ENCODE measurements around the gene PLAGL2. TPM values are rescaled to one million over a fixed set of nuclear protein-coding genes. Genes with fewer than 3 reads are reported as not detected.

PLAGL2 gene
- total and polyA plus RNA-seq, 2 experiments from 2014 or later = 39.7 to 41.1 TPM

DNA sequence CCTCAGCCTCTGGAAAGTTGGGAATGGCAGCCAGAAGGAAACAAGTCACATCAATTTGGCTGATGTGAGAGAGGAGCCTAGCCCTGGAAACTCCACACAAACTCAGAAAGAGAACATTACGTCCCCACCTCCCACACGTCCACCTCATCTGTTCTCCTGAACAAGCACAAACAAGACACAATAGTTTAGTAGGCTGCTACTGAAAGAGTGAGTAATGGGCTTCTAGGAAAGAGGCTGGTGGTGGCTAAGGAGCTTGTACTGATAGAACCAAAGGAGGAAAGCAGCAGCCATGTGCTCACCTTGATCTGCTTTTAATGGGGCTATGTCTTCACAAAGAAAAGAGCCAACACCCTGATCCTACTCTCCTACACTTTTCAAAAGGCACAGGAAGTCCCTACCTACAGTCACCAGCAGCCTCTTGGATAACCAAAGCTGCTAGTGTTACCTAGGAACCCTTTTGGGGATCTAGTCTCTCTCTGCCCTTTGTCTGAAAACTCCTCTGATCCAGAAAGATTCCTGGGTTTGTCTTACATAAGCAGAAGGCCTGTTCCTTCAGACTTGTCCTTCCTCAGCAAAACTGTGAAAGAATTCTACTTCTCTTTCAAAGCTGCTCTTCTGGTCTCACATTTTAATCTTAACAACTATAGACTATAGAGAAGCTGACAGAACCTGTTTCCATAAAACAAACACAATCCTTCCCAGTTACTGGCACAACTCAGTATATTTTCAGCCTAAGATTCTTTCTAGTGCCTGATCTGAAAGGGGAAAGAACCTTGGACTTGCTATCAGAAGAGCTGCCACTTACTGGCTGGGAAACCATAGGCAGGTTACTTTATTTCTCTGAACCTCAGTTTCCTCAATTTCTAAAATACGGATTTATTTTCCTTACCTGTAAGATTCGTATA, 3.1 kb downstream of the PLAGL2 start:
- no peaks in the 10 kb centered on the region for H3K36me3 ChIP-seq (replicated peaks; ENCODE audit: insufficient read depth, low read depth)
- H3K27ac ChIP-seq = peak overlapping the region; percentile 99
- peak overlapping the region; percentile 90 for H3K4me3 ChIP-seq
- H3K27me3 ChIP-seq = no peaks in the 10 kb centered on the region
- peaks cover 34% of the 10 kb centered on the region for H4K20me1 ChIP-seq (ENCODE audit: insufficient read depth, poor library complexity, severe bottlenecking)
- TF ChIP-seq EZH2 (IDR thresholded peaks at IDR 0.05; ENCODE audit: borderline replicate concordance) (no peak), EZH2phosphoT487 (IDR thresholded peaks at IDR 0.05; ENCODE audit: low read depth, severe bottlenecking, unreplicated experiment) (no peak)
- TF ChIP-seq, protein P1, sequence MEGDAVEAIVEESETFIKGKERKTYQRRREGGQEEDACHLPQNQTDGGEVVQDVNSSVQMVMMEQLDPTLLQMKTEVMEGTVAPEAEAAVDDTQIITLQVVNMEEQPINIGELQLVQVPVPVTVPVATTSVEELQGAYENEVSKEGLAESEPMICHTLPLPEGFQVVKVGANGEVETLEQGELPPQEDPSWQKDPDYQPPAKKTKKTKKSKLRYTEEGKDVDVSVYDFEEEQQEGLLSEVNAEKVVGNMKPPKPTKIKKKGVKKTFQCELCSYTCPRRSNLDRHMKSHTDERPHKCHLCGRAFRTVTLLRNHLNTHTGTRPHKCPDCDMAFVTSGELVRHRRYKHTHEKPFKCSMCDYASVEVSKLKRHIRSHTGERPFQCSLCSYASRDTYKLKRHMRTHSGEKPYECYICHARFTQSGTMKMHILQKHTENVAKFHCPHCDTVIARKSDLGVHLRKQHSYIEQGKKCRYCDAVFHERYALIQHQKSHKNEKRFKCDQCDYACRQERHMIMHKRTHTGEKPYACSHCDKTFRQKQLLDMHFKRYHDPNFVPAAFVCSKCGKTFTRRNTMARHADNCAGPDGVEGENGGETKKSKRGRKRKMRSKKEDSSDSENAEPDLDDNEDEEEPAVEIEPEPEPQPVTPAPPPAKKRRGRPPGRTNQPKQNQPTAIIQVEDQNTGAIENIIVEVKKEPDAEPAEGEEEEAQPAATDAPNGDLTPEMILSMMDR (IDR thresholded peaks at IDR 0.05; ENCODE audit: poor library complexity) = no peak
- no peak overlapping the region for H2AFZ ChIP-seq
- peaks cover 70% of the 10 kb centered on the region for H3K4me1 ChIP-seq (ENCODE audit: insufficient read depth)
- H3K9me3 ChIP-seq (ENCODE audit: low read depth) = no peaks in the 10 kb centered on the region
- H3K9me2 ChIP-seq (replicated peaks; ENCODE audit: insufficient read depth) = no peaks in the 10 kb centered on the region
- WGBS (ENCODE audit: low lambda C conversion rate, missing lambda C conversion rate) = 60% methylated on average over 4 of the region's 4 CpGs
- H3K79me2 ChIP-seq = peaks cover 97% of the 10 kb centered on the region
- H3K4me2 ChIP-seq = peak overlapping the region; percentile 90
- peak; percentile 63 for DNase-seq (ENCODE audit: low spot score)

DNA sequence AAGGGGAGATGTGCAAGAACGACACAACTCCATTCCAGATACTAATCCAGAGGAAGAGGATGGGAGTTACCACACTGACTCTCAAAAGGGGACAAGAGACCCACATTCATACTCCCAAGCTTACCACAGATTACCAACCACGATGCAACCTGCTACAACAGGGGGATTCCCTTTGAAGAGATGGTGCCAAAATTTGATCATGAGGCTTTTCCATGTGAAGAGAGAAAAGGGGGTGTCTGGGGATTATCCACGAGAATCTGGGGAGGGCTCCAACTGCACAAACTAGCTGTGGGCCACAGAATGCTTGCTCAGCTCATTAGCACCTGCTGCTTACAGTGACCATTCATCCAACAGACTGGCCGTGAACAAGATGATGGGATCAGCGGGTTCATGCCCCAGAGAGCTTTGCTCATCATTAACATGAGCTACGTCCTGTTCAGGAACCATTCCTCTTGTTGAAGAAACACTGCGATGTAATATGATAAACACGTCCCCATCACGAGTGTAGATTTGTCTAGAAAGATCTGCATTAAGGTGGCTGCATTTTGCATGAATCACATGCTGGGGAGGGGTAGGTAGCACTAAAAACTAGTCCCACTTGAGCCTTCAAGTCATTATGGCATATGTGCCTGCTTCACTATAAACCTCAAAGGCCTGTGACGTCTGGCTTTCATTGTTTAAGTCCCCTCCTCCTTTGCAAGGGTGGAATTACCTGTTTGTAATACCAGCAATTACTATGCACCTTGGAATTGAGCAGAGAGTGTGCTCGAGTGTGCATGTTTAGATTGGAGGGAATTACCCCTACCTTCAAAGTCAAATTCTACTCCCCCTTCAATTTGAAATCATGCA, 4.0 kb downstream of the PLAGL2 start:
- H3K79me2 ChIP-seq = peaks cover 97% of the 10 kb centered on the region
- H4K20me1 ChIP-seq (ENCODE audit: insufficient read depth, poor library complexity, severe bottlenecking) = peaks cover 42% of the 10 kb centered on the region
- no peaks in the 10 kb centered on the region for H3K9me2 ChIP-seq (replicated peaks; ENCODE audit: insufficient read depth)
- H3K27ac ChIP-seq = peak overlapping the region; percentile 99
- WGBS (ENCODE audit: low lambda C conversion rate, missing lambda C conversion rate) = 70% methylated on average over 11 of the region's 11 CpGs
- H3K27me3 ChIP-seq = no peaks in the 10 kb centered on the region
- peak; percentile 77 for DNase-seq (ENCODE audit: low spot score)
- H3K4me3 ChIP-seq = no peak overlapping the region
- H3K36me3 ChIP-seq (replicated peaks; ENCODE audit: insufficient read depth, low read depth) = no peaks in the 10 kb centered on the region
- no peaks in the 10 kb centered on the region for H3K9me3 ChIP-seq (ENCODE audit: low read depth)
- TF ChIP-seq EZH2phosphoT487 (IDR thresholded peaks at IDR 0.05; ENCODE audit: low read depth, severe bottlenecking, unreplicated experiment) (no peak), EZH2 (IDR thresholded peaks at IDR 0.05; ENCODE audit: borderline replicate concordance) (no peak)
- TF ChIP-seq, protein P1 (IDR thresholded peaks at IDR 0.05; ENCODE audit: poor library complexity) = no peak
- H2AFZ ChIP-seq = no peak overlapping the region
- H3K4me2 ChIP-seq = peak overlapping the region; percentile 90
- H3K4me1 ChIP-seq (ENCODE audit: insufficient read depth) = peaks cover 69% of the 10 kb centered on the region

DNA sequence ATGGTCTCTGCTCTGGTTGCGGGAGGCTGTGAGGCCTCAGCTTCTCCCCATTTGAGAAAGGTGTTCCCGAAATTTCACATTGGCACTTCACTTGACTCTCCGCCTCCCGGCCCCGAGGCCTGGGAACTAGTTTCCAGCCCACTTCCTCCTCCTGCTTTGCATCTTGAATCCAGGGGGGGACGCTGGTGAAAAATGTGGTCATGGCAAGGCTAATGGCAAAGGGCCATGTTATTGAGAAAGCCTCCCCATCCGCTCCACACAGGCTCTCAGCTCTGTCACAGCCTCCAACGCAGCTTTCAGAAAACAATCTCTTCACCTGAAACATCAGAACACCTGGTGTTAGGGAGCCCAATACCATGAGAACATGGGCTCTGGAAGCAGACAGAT, 5.6 kb downstream of the PLAGL2 start:
- H3K27ac ChIP-seq = peak overlapping the region; percentile 99
- WGBS (ENCODE audit: low lambda C conversion rate, missing lambda C conversion rate) = 94% methylated on average over 8 of the region's 8 CpGs
- DNase-seq (ENCODE audit: low spot score) = no peak

More for the DNA sequence above, 5.6 kb downstream of the PLAGL2 start:
- Histone ChIP-seq H3K9me3 (ENCODE audit: low read depth) (no peaks in the 10 kb centered on the region), H4K20me1 (ENCODE audit: insufficient read depth, poor library complexity, severe bottlenecking) (peaks cover 54% of the 10 kb centered on the region), H2AFZ (no peak overlapping the region), H3K79me2 (peaks cover 100% of the 10 kb centered on the region), H3K4me2 (peak overlapping the region; percentile 90), H3K27me3 (no peaks in the 10 kb centered on the region), H3K36me3 (replicated peaks; ENCODE audit: insufficient read depth, low read depth) (no peaks in the 10 kb centered on the region), H3K4me3 (no peak overlapping the region), H3K4me1 (ENCODE audit: insufficient read depth) (peaks cover 64% of the 10 kb centered on the region), H3K9me2 (replicated peaks; ENCODE audit: insufficient read depth) (no peaks in the 10 kb centered on the region)
- TF ChIP-seq, protein P1 (IDR thresholded peaks at IDR 0.05; ENCODE audit: poor library complexity) = no peak
- TF ChIP-seq EZH2 (IDR thresholded peaks at IDR 0.05; ENCODE audit: borderline replicate concordance) = no peak
- no peak for TF ChIP-seq EZH2phosphoT487 (IDR thresholded peaks at IDR 0.05; ENCODE audit: low read depth, severe bottlenecking, unreplicated experiment)
